WERI-Rb-1 (cell line): Measurements from ENCODE around the gene DBX1.
"Not testable (repeated sequence)": the region's sequence is repeated elsewhere in the genome, so short reads cannot be mapped to it uniquely, and the experiment has no call there.

Source experiments
- DNase-seq: peaks from one replicate; pipeline ENCODE4 v3.0.0-alpha.2; 2020
- H3K27ac ChIP-seq: fragments of 250-450 bp; sonication (Bioruptor Pico); 2 replicates; pipeline ENCODE4 v1.5.1; 2020; ENCODE audit warnings: mild to moderate bottlenecking, moderate library complexity
- H3K27me3 ChIP-seq: fragments of 250-450 bp; sonication (Bioruptor Pico); 2 replicates; pipeline ENCODE4 v1.5.1; 2021; ENCODE audit warnings: mild to moderate bottlenecking, low read depth, moderate library complexity; ENCODE audit not compliant: insufficient read depth, severe bottlenecking
- H3K36me3 ChIP-seq: fragments of 250-450 bp; sonication (Bioruptor Pico); 2 replicates; pipeline ENCODE4 v1.5.1; 2020; ENCODE audit warnings: mild to moderate bottlenecking, moderate library complexity
- H3K4me3 ChIP-seq: 2 replicates; pipeline ENCODE4 v1.5.1; 2011; ENCODE audit warnings: low read depth, mild to moderate bottlenecking, control low read depth, low read length
- H3K9me3 ChIP-seq: fragments of 250-450 bp; sonication (Bioruptor Pico); 2 replicates; pipeline ENCODE4 v1.5.1; 2021; ENCODE audit warnings: mild to moderate bottlenecking, moderate library complexity; ENCODE audit not compliant: severe bottlenecking
- TF ChIP-seq, protein P1 (sequence below): IDR thresholded peaks from 2 replicates; pipeline ENCODE4 v1.5.1; 2011; ENCODE audit warnings: low read depth, mild to moderate bottlenecking, control low read depth, inconsistent platforms, low read length

DBX1 gene

DNA sequence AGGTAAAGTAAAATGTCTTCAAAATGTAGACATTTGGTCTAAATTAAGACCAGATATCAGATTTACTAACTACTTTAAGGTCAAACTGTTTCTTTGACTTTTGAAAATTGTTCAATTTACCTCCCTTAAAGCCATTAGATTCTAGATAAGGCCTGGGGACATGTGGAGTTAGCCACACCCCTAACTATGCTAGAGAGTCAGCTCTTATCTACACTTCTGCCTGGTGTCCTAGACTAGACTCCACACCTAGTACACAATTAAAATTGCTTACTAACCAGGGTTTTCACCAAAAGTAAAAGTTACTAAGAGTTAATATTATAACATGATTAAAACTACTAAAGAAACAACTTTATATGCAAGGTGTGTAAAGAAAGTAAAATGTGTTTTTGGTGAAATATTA lies 43.6 kb upstream of the DBX1 start:
- Histone ChIP-seq H3K9me3 (no peaks in the 10 kb centered on the region), H3K36me3 (no peaks in the 10 kb centered on the region), H3K27ac (no peak overlapping the region), H3K27me3 (no peaks in the 10 kb centered on the region), H3K4me3 (no peak overlapping the region)
- no peak for DNase-seq
- TF ChIP-seq, protein P1, sequence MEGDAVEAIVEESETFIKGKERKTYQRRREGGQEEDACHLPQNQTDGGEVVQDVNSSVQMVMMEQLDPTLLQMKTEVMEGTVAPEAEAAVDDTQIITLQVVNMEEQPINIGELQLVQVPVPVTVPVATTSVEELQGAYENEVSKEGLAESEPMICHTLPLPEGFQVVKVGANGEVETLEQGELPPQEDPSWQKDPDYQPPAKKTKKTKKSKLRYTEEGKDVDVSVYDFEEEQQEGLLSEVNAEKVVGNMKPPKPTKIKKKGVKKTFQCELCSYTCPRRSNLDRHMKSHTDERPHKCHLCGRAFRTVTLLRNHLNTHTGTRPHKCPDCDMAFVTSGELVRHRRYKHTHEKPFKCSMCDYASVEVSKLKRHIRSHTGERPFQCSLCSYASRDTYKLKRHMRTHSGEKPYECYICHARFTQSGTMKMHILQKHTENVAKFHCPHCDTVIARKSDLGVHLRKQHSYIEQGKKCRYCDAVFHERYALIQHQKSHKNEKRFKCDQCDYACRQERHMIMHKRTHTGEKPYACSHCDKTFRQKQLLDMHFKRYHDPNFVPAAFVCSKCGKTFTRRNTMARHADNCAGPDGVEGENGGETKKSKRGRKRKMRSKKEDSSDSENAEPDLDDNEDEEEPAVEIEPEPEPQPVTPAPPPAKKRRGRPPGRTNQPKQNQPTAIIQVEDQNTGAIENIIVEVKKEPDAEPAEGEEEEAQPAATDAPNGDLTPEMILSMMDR: no peak

- DNase-seq: no peak
- no peak overlapping the region for H3K4me3 ChIP-seq
- H3K27me3 ChIP-seq: no peaks in the 10 kb centered on the region
- H3K9me3 ChIP-seq: no peaks in the 10 kb centered on the region
- TF ChIP-seq, protein P1: no peak
- H3K27ac ChIP-seq: no peak overlapping the region
- H3K36me3 ChIP-seq: no peaks in the 10 kb centered on the region
These were observed 41.0 kb upstream of the DBX1 start for GRCh38 chr11:20201231-20201630.

DNA sequence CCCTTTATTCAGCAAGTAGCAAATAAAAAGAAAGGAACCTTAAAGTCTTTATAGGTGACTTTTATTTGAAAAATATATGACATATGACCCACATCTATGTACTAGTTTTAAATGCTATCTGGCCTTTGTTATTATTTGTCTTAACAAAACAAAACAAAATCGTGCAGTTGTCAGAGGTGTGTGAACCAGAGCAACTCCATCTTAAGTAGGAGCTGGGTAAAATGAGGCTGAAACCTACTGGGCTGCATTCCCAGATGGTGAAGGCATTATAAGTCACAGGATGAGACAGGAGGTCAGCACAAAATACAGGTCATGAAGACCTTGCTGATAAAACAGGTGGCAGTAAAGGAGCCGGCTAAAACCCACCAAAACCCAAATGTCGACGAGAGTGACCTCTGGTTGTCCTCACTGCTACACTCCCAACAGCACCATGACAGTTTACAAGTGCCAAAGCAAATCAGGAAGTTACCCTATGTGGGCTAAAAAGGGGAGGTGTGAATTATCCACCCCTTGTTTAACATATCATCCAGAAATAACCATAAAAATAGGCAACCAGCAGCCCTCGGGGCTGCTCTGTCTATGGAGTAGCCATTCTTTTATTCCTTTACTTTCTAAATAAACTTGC lies 40.2 kb upstream of the DBX1 start:
- H3K9me3 ChIP-seq, H3K27me3 ChIP-seq, H3K27ac ChIP-seq, DNase-seq, H3K4me3 ChIP-seq, H3K36me3 ChIP-seq: not testable (repeated sequence)

- TF ChIP-seq, protein P1: no peak
- no peaks in the 10 kb centered on the region for H3K9me3 ChIP-seq
- no peak for DNase-seq
- H3K36me3 ChIP-seq: no peaks in the 10 kb centered on the region
- no peak overlapping the region for H3K4me3 ChIP-seq
- H3K27ac ChIP-seq: no peak overlapping the region
- no peaks in the 10 kb centered on the region for H3K27me3 ChIP-seq
These were observed 37.6 kb upstream of the DBX1 start for GRCh38 chr11:20197881-20198280.

DNA sequence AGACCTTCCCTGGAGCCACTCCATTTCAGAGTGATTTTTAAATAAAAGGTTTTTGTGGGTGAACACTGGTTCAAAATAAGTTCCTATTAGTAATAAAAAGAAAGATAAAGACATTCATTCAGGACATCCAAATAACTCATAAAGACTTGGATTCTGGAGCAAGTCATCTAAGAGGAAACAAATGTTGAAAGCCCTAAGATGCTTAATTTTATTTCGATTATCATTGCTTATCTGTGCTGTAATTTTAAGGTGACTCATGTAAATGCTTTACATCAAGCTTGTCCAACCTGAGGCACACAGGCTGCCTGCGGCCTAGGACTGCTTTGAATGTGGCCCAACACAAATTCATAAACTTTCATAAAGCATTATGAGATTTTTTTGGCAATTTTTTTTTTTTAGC lies 34.2 kb upstream of the DBX1 start:
- TF ChIP-seq, protein P1: no peak

DNA sequence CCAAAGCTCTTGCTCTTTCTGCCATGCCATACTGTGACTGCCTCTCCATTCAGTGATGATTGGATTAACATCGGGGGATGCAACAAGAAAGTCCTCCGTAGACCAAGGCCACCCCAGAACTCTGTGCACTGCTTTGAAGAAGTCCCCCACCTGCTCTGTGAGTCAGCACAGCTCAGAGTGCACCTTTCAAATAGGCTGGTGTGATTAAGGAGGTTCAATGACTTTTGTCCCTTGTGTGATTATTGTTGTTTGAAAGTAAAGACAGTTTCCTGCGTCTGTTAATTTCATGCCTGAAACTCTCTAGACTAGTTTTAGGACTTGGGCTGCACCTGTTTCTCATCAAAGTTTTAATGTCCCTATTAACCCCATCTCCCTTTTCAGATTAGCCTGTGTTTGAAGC lies 33.0 kb upstream of the DBX1 start:
- Histone ChIP-seq H3K27ac (no peak overlapping the region), H3K36me3 (no peaks in the 10 kb centered on the region), H3K27me3 (no peaks in the 10 kb centered on the region), H3K4me3 (no peak overlapping the region), H3K9me3 (no peaks in the 10 kb centered on the region)
- TF ChIP-seq, protein P1: no peak
- no peak for DNase-seq

More for the DNA sequence above, 34.2 kb upstream of the DBX1 start:
- Histone ChIP-seq H3K27me3 (no peaks in the 10 kb centered on the region), H3K9me3 (no peaks in the 10 kb centered on the region), H3K4me3 (no peak overlapping the region), H3K27ac (no peak overlapping the region), H3K36me3 (no peaks in the 10 kb centered on the region)
- DNase-seq: no peak
